ENCODE data around the gene OGA. TPM values are rescaled to one million over a fixed set of nuclear protein-coding genes. Genes with fewer than 3 reads are reported as not detected.

The OGA gene
- total and polyA plus RNA-seq, 2 experiments from 2014 or later, result 56.4 to 98.1 TPM

DNA sequence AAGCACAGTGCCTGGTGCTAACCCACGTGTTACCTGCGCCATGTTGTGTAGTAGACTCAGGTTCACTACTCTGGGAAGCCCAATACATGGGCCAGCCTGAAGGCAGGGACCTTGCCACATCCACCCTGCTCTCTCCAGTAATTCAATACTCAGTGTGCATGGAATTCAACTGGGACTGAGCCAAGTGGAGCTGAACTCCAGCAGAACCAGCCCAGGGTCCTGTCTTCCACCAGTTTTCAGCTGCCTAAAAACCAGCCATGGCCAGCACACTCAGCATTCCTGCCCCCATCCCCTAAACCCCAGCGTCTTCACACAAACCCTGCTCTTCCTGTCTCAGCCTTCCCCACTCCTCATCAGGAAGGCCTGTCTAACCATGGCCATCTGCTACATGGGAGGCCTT is 57.7 kb downstream of the OGA start:
- Histone ChIP-seq H3K4me1 (ENCODE audit: low read depth) (peaks cover 11% of the 10 kb centered on the region), H3K4me3 (no peak overlapping the region), H3K36me3 (no peaks in the 10 kb centered on the region), H3K9me3 (ENCODE audit: low read depth) (no peaks in the 10 kb centered on the region), H3K27me3 (no peaks in the 10 kb centered on the region), H3K27ac (no peak overlapping the region)
- TF ChIP-seq, protein P1, sequence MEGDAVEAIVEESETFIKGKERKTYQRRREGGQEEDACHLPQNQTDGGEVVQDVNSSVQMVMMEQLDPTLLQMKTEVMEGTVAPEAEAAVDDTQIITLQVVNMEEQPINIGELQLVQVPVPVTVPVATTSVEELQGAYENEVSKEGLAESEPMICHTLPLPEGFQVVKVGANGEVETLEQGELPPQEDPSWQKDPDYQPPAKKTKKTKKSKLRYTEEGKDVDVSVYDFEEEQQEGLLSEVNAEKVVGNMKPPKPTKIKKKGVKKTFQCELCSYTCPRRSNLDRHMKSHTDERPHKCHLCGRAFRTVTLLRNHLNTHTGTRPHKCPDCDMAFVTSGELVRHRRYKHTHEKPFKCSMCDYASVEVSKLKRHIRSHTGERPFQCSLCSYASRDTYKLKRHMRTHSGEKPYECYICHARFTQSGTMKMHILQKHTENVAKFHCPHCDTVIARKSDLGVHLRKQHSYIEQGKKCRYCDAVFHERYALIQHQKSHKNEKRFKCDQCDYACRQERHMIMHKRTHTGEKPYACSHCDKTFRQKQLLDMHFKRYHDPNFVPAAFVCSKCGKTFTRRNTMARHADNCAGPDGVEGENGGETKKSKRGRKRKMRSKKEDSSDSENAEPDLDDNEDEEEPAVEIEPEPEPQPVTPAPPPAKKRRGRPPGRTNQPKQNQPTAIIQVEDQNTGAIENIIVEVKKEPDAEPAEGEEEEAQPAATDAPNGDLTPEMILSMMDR (IDR thresholded peaks at IDR 0.05; ENCODE audit: low read depth, low read length), result no peak
- no peak for DNase-seq (ENCODE audit: low read depth in 1 of 2, low spot score in 1 of 2)

DNA sequence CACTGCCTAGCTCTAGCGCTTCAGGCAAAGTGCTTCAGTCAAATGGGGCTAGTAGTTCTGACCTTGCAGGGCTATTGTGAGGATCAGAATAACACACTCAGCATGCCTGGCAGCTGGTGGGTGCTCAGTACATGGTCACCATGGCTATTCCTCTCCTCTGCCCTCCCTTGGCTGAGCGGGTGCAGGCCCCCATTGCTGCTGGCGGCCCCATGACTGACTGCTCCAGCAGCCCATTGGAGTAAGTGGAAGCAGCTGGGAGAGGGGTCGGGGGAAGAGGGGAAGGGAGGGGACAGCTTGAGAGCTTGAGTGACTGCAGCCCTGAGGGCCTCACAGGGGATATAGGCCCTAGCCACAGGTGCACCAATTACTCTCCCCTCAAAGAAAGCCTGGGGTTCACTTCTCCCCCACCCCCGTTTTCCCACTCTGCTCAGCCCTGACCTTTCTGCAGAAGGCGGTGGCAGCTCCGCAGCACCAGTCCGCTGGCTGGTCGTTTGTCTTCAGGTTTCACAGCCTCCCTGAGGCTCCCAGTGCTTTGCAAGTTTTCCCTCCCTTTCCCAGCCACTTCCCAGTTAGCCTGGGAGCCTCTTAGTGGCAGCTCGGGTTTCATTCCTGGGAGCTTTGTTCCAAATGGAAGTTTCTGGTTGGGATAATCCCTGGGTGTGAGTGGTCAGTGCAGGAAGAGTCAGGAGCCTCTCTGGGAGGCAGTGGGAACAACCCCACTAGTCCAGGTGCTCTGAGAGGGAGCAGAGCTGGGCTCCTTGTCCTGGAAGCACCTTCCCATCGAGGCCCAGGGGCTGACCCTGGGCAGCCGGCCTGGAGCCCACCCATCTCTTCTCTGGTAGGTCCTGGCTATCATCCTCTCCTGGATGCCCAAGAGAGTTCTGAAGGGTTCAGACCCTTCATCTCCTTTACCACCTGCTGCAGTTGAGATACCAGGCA is 58.7 kb downstream of the OGA start:
- H3K27ac ChIP-seq, result no peak overlapping the region
- no peak for DNase-seq (ENCODE audit: low read depth in 1 of 2, low spot score in 1 of 2)
- TF ChIP-seq, protein P1 (IDR thresholded peaks at IDR 0.05; ENCODE audit: low read depth, low read length), result no peak
- no peak overlapping the region for H3K4me3 ChIP-seq
- peaks cover 11% of the 10 kb centered on the region for H3K4me1 ChIP-seq (ENCODE audit: low read depth)
- no peaks in the 10 kb centered on the region for H3K9me3 ChIP-seq (ENCODE audit: low read depth)
- no peaks in the 10 kb centered on the region for H3K27me3 ChIP-seq
- H3K36me3 ChIP-seq, result no peaks in the 10 kb centered on the region

DNA sequence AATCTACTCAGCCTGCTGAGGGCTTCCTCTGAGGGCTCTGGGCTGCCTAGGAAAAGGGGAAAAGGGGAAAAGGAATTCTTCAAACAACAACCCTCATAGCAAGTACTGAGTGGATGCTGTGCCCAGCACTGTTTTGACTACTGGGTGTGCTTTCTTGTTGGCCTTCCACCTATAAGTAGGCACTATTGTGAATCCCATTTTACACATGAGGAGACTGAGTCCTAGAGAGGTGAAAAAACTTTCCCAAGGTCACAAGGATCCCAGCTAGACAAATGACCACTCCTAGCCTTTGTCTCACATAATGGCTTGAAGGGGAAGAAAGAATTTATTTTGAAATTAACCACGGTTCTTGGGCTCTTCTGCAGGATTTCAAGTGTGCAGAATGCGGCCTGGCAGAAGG is 59.4 kb downstream of the OGA start:
- H3K9me3 ChIP-seq (ENCODE audit: low read depth), result no peaks in the 10 kb centered on the region
- DNase-seq (ENCODE audit: low read depth in 1 of 2, low spot score in 1 of 2), result no peak
- no peaks in the 10 kb centered on the region for H3K36me3 ChIP-seq
- TF ChIP-seq, protein P1 (IDR thresholded peaks at IDR 0.05; ENCODE audit: low read depth, low read length), result no peak
- no peak overlapping the region for H3K27ac ChIP-seq
- peaks cover 11% of the 10 kb centered on the region for H3K4me1 ChIP-seq (ENCODE audit: low read depth)
- no peaks in the 10 kb centered on the region for H3K27me3 ChIP-seq
- no peak overlapping the region for H3K4me3 ChIP-seq

DNA sequence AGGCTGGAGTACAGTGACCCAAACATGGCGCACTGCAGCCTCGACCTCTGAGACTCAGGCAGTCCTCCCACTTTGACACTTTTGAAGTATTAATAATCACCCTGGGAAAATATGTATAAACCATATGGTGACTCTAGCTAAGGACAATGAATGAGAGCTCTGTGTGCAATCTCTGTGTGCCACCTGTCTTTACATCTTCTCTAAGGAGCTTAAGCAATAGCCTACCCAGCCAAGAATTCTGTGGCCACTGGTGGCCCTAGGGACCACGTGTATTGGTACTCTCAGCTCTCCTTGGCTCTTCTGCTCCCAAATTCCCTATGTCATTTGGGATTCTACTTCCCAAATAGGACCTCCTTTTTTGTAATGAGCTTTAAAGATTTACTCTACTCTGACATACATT is 66.0 kb downstream of the OGA start:
- TF ChIP-seq, protein P1 (IDR thresholded peaks at IDR 0.05; ENCODE audit: low read depth, low read length), result no peak
- Histone ChIP-seq H3K4me3 (no peak overlapping the region), H3K27me3 (no peaks in the 10 kb centered on the region), H3K36me3 (no peaks in the 10 kb centered on the region), H3K9me3 (ENCODE audit: low read depth) (no peaks in the 10 kb centered on the region), H3K4me1 (ENCODE audit: low read depth) (peaks cover 22% of the 10 kb centered on the region), H3K27ac (no peak overlapping the region)
- DNase-seq (ENCODE audit: low read depth in 1 of 2, low spot score in 1 of 2), result no peak

DNA sequence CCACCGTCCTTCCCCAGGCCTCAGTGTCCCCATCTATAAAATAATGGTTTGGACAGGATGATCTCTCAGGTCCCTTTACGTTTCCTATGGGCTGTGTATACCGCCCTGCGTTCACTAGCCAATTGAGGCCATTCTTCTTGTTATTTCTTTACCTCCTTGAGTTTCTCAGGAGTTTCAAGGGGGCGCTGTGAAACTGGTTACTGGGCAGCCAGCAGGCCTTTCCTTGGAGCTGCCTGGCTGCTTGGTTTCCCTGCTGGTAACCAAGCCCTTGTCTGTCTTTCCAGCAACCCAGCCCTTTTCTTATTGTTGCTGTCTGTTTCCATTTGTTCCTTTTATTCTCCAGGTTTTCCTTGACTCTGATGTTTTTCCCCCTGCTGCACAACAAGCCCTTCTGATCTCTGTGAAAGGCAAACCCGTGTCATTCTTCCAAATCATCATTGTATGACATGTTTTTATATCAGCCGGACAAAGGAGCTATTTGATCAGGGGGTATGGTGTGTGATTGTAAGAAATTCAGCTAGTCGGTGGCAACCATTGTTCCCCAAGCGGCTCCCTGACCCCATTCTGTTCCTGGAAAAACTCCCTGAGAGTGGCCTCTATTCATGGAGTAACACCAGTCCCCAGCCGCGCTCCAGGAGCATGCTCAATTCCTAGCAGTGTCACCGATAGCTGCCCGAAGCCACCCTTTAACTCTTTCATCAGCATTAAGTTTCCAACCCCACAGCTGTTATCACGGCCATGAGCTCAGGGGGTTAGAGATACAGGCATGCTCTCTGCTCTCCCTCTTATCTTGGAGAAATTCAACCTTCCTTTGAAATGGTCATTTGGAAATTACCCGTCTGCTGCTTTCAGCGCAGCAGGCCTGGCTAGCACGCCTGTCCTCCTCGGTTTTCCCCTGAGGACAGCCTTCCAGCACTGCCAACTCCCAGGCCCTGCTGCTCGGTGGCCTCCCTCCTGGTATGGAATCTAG is 68.9 kb downstream of the OGA start:
- Histone ChIP-seq H3K4me1 (ENCODE audit: low read depth) (peaks cover 26% of the 10 kb centered on the region), H3K36me3 (no peaks in the 10 kb centered on the region), H3K27me3 (no peaks in the 10 kb centered on the region), H3K4me3 (no peak overlapping the region), H3K27ac (peak overlapping the region; percentile 84), H3K9me3 (ENCODE audit: low read depth) (no peaks in the 10 kb centered on the region)
- TF ChIP-seq, protein P1 (IDR thresholded peaks at IDR 0.05; ENCODE audit: low read depth, low read length), result peak; percentile 26
- peak; percentile 15 to 65 for DNase-seq (ENCODE audit: low read depth in 1 of 2, low spot score in 1 of 2)

All from cardiac muscle cell (in vitro differentiated cells and primary cell).